Transverse colon (tissue), 3 donors: ENCODE measurements around the gene CEND1.

Source experiments
- CTCF ChIP-seq, 5 experiments: fragments of 200-600 bp in 3 of 5; fragments of 450-650 bp in 2 of 5; sonication (generic) in 3 of 5; IDR thresholded peaks; 1 replicate in 2 of 5; 2 replicates in 3 of 5; pipeline ENCODE4 v1.5.1; 2016 to 2017; ENCODE audit warnings: antibody characterized with exemption in 5 of 5, inconsistent platforms in 3 of 5, mild to moderate bottlenecking in 2 of 5, moderate library complexity in 1 of 5
- POLR2A ChIP-seq: fragments of 450-650 bp; IDR thresholded peaks from one replicate; pipeline ENCODE4 v1.6.1; 2016; ENCODE audit warnings: antibody characterized with exemption, mild to moderate bottlenecking, moderate library complexity

GRCh38 chr11:787084-787675 lies 2.7 kb downstream of the CEND1 start:
- TF ChIP-seq CTCF (IDR thresholded peaks at IDR 0.05) (no peak), POLR2A (no peak)
